ENCODE results near the gene NCR2.

The NCR2 gene

DNA sequence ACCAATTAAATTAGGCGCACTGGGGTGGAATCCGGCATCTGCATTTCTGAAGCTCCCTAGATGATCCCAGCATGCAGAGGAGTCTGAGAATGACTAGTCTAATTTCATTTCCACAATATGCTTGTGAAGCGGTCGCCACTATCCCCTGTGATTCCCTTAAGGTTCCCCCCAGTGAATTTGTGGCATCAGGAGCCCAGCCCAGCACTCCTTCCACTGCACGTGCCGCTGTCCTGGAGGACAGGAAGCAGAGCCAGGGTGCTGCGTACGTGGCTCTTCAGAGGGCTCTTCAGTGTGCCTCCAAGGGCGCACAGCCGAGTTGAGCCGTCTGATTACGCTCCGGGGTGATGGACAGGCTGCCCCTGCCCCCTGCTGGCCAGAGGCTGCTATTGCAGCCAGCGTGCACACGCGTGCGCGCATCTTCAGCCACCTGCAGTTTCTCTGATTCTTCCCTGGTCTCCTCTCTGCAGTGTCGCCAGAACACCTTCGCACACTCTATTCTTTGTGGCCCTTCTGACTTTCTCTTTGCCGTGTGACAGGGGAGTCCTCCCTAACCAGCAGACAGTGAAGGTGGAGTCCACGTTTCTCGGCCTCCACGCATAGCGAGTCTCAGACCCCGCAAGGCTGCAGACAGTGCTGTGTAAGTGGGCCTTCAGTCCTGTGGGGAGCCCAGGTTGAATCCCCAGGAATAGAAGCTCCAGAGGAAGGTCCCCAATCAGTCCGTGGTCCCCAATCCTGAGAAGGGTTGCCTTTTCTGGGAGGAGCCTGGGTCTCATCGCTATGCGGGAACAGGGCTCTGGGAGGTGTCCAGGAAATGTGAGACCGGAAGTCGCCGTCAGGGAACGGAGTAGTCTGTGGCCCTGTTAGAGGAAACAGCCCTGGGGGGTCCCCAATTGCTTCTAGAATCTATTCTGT, 16.5 kb upstream of the NCR2 start:
- ATAC-seq, result peak; percentile 98
- no peak for TF ChIP-seq ZNF8 (CRISPR knock-in tag; IDR thresholded peaks at IDR 0.05)
- peak; percentile 98 for TF ChIP-seq ZFP3 (CRISPR knock-in tag; IDR thresholded peaks at IDR 0.05)
- TF ChIP-seq CSDC2 (CRISPR knock-in tag; IDR thresholded peaks at IDR 0.05), result no peak
- TF ChIP-seq, protein P1, sequence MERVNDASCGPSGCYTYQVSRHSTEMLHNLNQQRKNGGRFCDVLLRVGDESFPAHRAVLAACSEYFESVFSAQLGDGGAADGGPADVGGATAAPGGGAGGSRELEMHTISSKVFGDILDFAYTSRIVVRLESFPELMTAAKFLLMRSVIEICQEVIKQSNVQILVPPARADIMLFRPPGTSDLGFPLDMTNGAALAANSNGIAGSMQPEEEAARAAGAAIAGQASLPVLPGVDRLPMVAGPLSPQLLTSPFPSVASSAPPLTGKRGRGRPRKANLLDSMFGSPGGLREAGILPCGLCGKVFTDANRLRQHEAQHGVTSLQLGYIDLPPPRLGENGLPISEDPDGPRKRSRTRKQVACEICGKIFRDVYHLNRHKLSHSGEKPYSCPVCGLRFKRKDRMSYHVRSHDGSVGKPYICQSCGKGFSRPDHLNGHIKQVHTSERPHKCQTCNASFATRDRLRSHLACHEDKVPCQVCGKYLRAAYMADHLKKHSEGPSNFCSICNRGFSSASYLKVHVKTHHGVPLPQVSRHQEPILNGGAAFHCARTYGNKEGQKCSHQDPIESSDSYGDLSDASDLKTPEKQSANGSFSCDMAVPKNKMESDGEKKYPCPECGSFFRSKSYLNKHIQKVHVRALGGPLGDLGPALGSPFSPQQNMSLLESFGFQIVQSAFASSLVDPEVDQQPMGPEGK (CRISPR knock-in tag; IDR thresholded peaks at IDR 0.05; ENCODE audit: borderline replicate concordance), result no peak
- TF ChIP-seq, protein P2, sequence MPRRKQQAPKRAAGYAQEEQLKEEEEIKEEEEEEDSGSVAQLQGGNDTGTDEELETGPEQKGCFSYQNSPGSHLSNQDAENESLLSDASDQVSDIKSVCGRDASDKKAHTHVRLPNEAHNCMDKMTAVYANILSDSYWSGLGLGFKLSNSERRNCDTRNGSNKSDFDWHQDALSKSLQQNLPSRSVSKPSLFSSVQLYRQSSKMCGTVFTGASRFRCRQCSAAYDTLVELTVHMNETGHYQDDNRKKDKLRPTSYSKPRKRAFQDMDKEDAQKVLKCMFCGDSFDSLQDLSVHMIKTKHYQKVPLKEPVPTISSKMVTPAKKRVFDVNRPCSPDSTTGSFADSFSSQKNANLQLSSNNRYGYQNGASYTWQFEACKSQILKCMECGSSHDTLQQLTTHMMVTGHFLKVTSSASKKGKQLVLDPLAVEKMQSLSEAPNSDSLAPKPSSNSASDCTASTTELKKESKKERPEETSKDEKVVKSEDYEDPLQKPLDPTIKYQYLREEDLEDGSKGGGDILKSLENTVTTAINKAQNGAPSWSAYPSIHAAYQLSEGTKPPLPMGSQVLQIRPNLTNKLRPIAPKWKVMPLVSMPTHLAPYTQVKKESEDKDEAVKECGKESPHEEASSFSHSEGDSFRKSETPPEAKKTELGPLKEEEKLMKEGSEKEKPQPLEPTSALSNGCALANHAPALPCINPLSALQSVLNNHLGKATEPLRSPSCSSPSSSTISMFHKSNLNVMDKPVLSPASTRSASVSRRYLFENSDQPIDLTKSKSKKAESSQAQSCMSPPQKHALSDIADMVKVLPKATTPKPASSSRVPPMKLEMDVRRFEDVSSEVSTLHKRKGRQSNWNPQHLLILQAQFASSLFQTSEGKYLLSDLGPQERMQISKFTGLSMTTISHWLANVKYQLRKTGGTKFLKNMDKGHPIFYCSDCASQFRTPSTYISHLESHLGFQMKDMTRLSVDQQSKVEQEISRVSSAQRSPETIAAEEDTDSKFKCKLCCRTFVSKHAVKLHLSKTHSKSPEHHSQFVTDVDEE (CRISPR knock-in tag; IDR thresholded peaks at IDR 0.05), result peak; percentile 54; the same call in 1 of the 2 replicates

DNA sequence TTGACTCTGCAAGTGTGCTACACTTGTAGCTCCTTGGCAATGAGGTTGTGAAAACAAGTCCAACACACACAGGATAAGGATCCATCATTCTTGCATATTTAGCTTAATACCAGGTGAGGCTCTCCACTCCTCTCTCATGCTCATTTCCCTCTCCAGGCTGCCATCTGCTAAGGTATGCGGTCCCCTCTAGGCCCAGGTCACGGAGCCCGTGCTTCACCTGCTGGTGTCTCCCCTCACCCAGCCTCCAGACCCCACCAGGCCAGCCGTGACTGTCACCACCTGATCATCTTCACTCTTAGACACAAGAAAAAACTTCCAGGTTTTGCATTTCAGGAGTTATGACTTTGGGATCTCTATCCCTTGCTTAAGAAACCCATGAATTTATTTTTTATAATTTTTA, 14.2 kb upstream of the NCR2 start:
- ATAC-seq, result no peak
- no peak for TF ChIP-seq CSDC2 (CRISPR knock-in tag; IDR thresholded peaks at IDR 0.05)
- TF ChIP-seq TOX (CRISPR knock-in tag; IDR thresholded peaks at IDR 0.05; ENCODE audit: borderline replicate concordance), result no peak
- TF ChIP-seq ZFP30 (CRISPR knock-in tag; IDR thresholded peaks at IDR 0.05), result no peak
- TF ChIP-seq ZC3H10 (CRISPR knock-in tag; IDR thresholded peaks at IDR 0.05), result no peak
- TF ChIP-seq ZFP3 (CRISPR knock-in tag; IDR thresholded peaks at IDR 0.05), result no peak
- no peak for TF ChIP-seq BACH2 (CRISPR knock-in tag; IDR thresholded peaks at IDR 0.05; ENCODE audit: borderline replicate concordance)
- no peak for TF ChIP-seq GLIS3 (CRISPR knock-in tag; IDR thresholded peaks at IDR 0.05)
- TF ChIP-seq RARB (CRISPR knock-in tag; IDR thresholded peaks at IDR 0.05), result no peak
- no peak for TF ChIP-seq OSR1 (CRISPR knock-in tag; IDR thresholded peaks at IDR 0.05)
- no peak for TF ChIP-seq ISL1 (CRISPR knock-in tag; IDR thresholded peaks at IDR 0.05)
- TF ChIP-seq, protein P2 (CRISPR knock-in tag; IDR thresholded peaks at IDR 0.05), result no peak
- TF ChIP-seq, protein P3, sequence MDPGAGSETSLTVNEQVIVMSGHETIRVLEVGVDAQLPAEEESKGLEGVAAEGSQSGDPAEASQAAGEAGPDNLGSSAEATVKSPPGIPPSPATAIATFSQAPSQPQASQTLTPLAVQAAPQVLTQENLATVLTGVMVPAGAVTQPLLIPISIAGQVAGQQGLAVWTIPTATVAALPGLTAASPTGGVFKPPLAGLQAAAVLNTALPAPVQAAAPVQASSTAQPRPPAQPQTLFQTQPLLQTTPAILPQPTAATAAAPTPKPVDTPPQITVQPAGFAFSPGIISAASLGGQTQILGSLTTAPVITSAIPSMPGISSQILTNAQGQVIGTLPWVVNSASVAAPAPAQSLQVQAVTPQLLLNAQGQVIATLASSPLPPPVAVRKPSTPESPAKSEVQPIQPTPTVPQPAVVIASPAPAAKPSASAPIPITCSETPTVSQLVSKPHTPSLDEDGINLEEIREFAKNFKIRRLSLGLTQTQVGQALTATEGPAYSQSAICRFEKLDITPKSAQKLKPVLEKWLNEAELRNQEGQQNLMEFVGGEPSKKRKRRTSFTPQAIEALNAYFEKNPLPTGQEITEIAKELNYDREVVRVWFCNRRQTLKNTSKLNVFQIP (CRISPR knock-in tag; IDR thresholded peaks at IDR 0.05; ENCODE audit: borderline replicate concordance, low read depth), result no peak
- no peak for TF ChIP-seq ESRRG (CRISPR knock-in tag; IDR thresholded peaks at IDR 0.05)
- TF ChIP-seq, protein P4, sequence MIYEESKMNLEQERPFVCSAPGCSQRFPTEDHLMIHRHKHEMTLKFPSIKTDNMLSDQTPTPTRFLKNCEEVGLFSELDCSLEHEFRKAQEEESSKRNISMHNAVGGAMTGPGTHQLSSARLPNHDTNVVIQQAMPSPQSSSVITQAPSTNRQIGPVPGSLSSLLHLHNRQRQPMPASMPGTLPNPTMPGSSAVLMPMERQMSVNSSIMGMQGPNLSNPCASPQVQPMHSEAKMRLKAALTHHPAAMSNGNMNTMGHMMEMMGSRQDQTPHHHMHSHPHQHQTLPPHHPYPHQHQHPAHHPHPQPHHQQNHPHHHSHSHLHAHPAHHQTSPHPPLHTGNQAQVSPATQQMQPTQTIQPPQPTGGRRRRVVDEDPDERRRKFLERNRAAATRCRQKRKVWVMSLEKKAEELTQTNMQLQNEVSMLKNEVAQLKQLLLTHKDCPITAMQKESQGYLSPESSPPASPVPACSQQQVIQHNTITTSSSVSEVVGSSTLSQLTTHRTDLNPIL (CRISPR knock-in tag; IDR thresholded peaks at IDR 0.05; ENCODE audit: low read depth), result no peak
- TF ChIP-seq, protein P1 (CRISPR knock-in tag; IDR thresholded peaks at IDR 0.05; ENCODE audit: borderline replicate concordance), result no peak
